ENCODE data around the gene AP3M1.

DNA sequence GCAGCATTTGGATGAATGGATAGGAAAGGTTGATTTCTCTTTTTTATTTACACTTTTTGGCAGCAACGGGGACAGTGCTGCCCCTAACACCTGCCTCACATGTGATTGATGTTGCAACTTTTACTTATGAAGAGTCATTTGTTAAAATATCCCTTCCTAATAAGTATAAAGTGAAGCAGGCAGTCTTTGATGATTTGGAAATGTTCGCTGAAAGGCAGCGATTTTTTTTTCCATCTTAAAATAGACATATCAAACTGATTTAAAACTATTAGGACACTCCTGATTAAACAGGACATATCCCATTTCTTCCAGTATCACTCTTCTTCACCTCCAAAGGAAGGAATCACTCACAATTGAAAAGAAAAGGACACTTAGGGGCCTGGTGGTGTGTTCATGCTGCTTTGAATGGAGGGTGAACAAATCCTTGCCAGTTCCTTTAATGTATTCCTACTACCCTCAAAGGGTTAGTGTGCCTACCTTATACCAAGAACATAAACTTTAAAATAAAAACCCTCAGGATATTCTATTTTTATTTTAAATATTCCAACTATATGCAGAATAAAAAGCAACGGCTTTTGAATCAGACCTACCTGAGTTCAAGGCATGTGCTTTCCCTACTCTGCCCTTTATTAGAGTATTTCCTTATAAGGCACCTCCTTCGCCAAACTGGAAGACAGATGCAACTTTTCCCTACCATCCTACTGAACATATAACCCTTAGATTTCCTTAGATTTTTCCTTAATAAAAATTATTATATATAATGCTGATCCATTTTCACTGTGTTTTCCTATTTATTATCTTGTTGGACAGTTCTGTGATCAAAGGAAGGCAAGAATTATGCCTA is 1.5 kb upstream of the AP3M1 start:
- TF ChIP-seq, protein P1, sequence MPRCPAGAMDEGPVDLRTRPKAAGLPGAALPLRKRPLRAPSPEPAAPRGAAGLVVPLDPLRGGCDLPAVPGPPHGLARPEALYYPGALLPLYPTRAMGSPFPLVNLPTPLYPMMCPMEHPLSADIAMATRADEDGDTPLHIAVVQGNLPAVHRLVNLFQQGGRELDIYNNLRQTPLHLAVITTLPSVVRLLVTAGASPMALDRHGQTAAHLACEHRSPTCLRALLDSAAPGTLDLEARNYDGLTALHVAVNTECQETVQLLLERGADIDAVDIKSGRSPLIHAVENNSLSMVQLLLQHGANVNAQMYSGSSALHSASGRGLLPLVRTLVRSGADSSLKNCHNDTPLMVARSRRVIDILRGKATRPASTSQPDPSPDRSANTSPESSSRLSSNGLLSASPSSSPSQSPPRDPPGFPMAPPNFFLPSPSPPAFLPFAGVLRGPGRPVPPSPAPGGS (IDR thresholded peaks at IDR 0.05) = no peak
- no peak for TF ChIP-seq CTCF (IDR thresholded peaks at IDR 0.05)
